Upper lobe of left lung (tissue), 6 donors: ENCODE data around the gene ZNF611. TPM values are rescaled to one million over a fixed set of nuclear protein-coding genes. Genes with fewer than 3 reads are reported as not detected.
"Not testable (repeated sequence)": the region's sequence is repeated elsewhere in the genome, so short reads cannot be mapped to it uniquely, and the experiment has no call there.

Experiments used
- ATAC-seq, 2 donors: fragments of 200-7000 bp; cut with Tn5 transposase; one replicate each; pipeline ENCODE4 v1.9.1; 2022; ENCODE audit warnings: mild to moderate bottlenecking in 2 of 2, moderate library complexity in 2 of 2; ENCODE audit not compliant: low FRiP score in 2 of 2
- DNase-seq, 2 donors: peaks; one replicate each; pipeline ENCODE4 v3.0.0-alpha.2; 2019 to 2020
- H3K27ac ChIP-seq, 4 donors: fragments of 200-600 bp; sonication (generic); one replicate each; pipeline ENCODE4 v1.5.1; 2016 to 2019
- H3K27me3 ChIP-seq, 4 donors: fragments of 200-600 bp; sonication (generic); one replicate each; pipeline ENCODE4 v1.5.1; 2017 to 2019
- H3K36me3 ChIP-seq, 4 donors: fragments of 200-600 bp; sonication (generic); one replicate each; pipeline ENCODE4 v1.5.1; 2016 to 2019
- H3K4me1 ChIP-seq, 4 donors: fragments of 200-600 bp; sonication (generic); one replicate each; pipeline ENCODE4 v1.5.1; 2018 to 2019
- H3K4me3 ChIP-seq, 4 donors: fragments of 200-600 bp; sonication (generic); one replicate each; pipeline ENCODE4 v1.5.1; 2017 to 2019; ENCODE audit warnings: mild to moderate bottlenecking in 2 of 4, moderate library complexity in 1 of 4
- H3K9me3 ChIP-seq, 4 donors: fragments of 200-600 bp; sonication (generic); one replicate each; pipeline ENCODE4 v1.5.1; 2018 to 2019
- CTCF ChIP-seq, 6 experiments: fragments of 450-650 bp in 4 of 6; fragments of 200-600 bp in 2 of 6; sonication (generic) in 2 of 6; IDR thresholded peaks; one replicate each; pipeline ENCODE4 v1.5.1; 2016 to 2019; ENCODE audit warnings: antibody characterized with exemption in 6 of 6
- EP300 ChIP-seq, 4 donors: sonication (generic); formaldehyde crosslinking; IDR thresholded peaks; one replicate each; pipeline ENCODE4 v1.5.1; 2017; ENCODE audit warnings: antibody characterized with exemption in 4 of 4, control low read depth in 2 of 4
- POLR2A ChIP-seq, 4 donors: fragments of 450-650 bp; IDR thresholded peaks; one replicate each; pipeline ENCODE4 v1.5.1; 2016 to 2017; ENCODE audit warnings: antibody characterized with exemption in 4 of 4, mild to moderate bottlenecking in 2 of 4
- POLR2AphosphoS5 ChIP-seq, 2 donors: sonication (generic); formaldehyde crosslinking; IDR thresholded peaks; one replicate each; pipeline ENCODE4 v1.5.1; 2017; ENCODE audit warnings: antibody characterized with exemption in 2 of 2
- WGBS, 2 donors: methylation state at CpG; one replicate each; pipeline ENCODE4 v1.1.5; 2017 to 2018; 5-methylcytosine and 5-hydroxymethylcytosine counted together
- total RNA-seq, 6 donors: library from RNA; depleted of rRNA in 4 of 6; stranded (reverse); fragments of >200 nt in 4 of 6; gene quantifications; one replicate each; pipeline versions ENCODE4 v1.1.0 to v1.2.1, GENCODE V29; 2016 to 2021
- donor health status: DM: no; HTN: no; CAD: no; lungs with moderate emphysema.
- donor health status: DM: no; HTN: yes; CAD: no; lungs with severe emphysema.

Gene ZNF611
- total RNA-seq, 6 donors from 2014 or later: 9.0 to 44.0 (median 20.1) TPM

GRCh38 chr19:52710538-52710937 is 24.3 kb downstream of the ZNF611 start:
- no peak overlapping the region for H3K4me3 ChIP-seq
- peaks cover 0 to 41% (median 27%) of the 10 kb centered on the region in 4 donors for H3K9me3 ChIP-seq
- TF ChIP-seq POLR2AphosphoS5 (IDR thresholded peaks at IDR 0.05) (no peak), CTCF (IDR thresholded peaks at IDR 0.05) (no peak), EP300 (IDR thresholded peaks at IDR 0.05) (no peak), POLR2A (IDR thresholded peaks at IDR 0.05) (no peak)
- 94 to 98% methylated on average over 3 of the region's 3 CpGs for WGBS, 2 donors
- H3K4me1 ChIP-seq: no peaks in the 10 kb centered on the region
- no peak for ATAC-seq
- no peak overlapping the region for H3K27ac ChIP-seq
- DNase-seq: no peak
- peaks cover 18 to 88% (median 55%) of the 10 kb centered on the region in 4 donors for H3K36me3 ChIP-seq
- H3K27me3 ChIP-seq: no peaks in the 10 kb centered on the region

- ATAC-seq, H3K27me3 ChIP-seq, H3K4me3 ChIP-seq, H3K4me1 ChIP-seq, H3K27ac ChIP-seq, DNase-seq: not testable (repeated sequence)
- Histone ChIP-seq H3K36me3 (peaks cover 14 to 62% (median 38%) of the 10 kb centered on the region in 4 donors), H3K9me3 (peaks cover 0 to 75% (median 57%) of the 10 kb centered on the region in 4 donors)
- 94 to 99% methylated on average over 3 of the region's 3 CpGs for WGBS, 2 donors
These were observed 29.2 kb downstream of the ZNF611 start for GRCh38 chr19:52705615-52706014.

GRCh38 chr19:52703917-52704316 is 30.9 kb downstream of the ZNF611 start:
- Histone ChIP-seq H3K4me1 (no peaks in the 10 kb centered on the region), H3K27ac (no peak overlapping the region), H3K4me3 (no peak overlapping the region), H3K9me3 (peaks cover 0 to 80% (median 52%) of the 10 kb centered on the region in 4 donors), H3K36me3 (peaks cover 14 to 46% (median 30%) of the 10 kb centered on the region in 4 donors), H3K27me3 (no peaks in the 10 kb centered on the region)
- 90 to 91% methylated on average over 4 of the region's 4 CpGs for WGBS, 2 donors
- no peak for ATAC-seq
- TF ChIP-seq EP300 (IDR thresholded peaks at IDR 0.05): no peak
- no peak for TF ChIP-seq CTCF (IDR thresholded peaks at IDR 0.05)
- DNase-seq: no peak

GRCh38 chr19:52700673-52701072 is 34.2 kb downstream of the ZNF611 start:
- no peak overlapping the region for H3K27ac ChIP-seq
- no peak for DNase-seq
- peaks cover 0 to 49% (median 31%) of the 10 kb centered on the region in 4 donors for H3K9me3 ChIP-seq
- no peak overlapping the region for H3K4me3 ChIP-seq
- H3K4me1 ChIP-seq: no peaks in the 10 kb centered on the region
- WGBS, 2 donors: 85 to 86% methylated on average over 7 of the region's 7 CpGs
- H3K36me3 ChIP-seq: peaks cover 2 to 15% (median 8%) of the 10 kb centered on the region in 4 donors
- TF ChIP-seq POLR2A (IDR thresholded peaks at IDR 0.05) (no peak), EP300 (IDR thresholded peaks at IDR 0.05) (no peak), CTCF (IDR thresholded peaks at IDR 0.05) (no peak), POLR2AphosphoS5 (IDR thresholded peaks at IDR 0.05) (no peak)
- no peak for ATAC-seq
- no peaks in the 10 kb centered on the region for H3K27me3 ChIP-seq

- 42 to 82% methylated on average over 1 to 3 of the region's 5 CpGs for WGBS, 2 donors
- peak in 2 of 6 experiments; percentile 16 to 23 for TF ChIP-seq CTCF (IDR thresholded peaks at IDR 0.05)
- H3K36me3 ChIP-seq: not testable (repeated sequence)
These were observed 35.3 kb downstream of the ZNF611 start for GRCh38 chr19:52699555-52699954.

More at GRCh38 chr19:52699555-52699954, 35.3 kb downstream of the ZNF611 start:
- peak in 1 of 2 donors; percentile 40 for ATAC-seq
- H3K9me3 ChIP-seq: peaks cover 0 to 38% (median 20%) of the 10 kb centered on the region in 4 donors
- DNase-seq, H3K4me3 ChIP-seq, H3K27ac ChIP-seq, H3K4me1 ChIP-seq, H3K27me3 ChIP-seq: not testable (repeated sequence)
